Upper lobe of left lung (tissue), 4 donors: ENCODE measurements around the gene GCNA.

Source experiments
- EP300 ChIP-seq, 4 donors: sonication (generic); formaldehyde crosslinking; IDR thresholded peaks; one replicate each; pipeline ENCODE4 v1.5.1; 2017; ENCODE audit warnings: antibody characterized with exemption in 4 of 4, control low read depth in 2 of 4
- POLR2A ChIP-seq, 4 donors: fragments of 450-650 bp; IDR thresholded peaks; one replicate each; pipeline ENCODE4 v1.5.1; 2016 to 2017; ENCODE audit warnings: antibody characterized with exemption in 4 of 4, mild to moderate bottlenecking in 2 of 4
- POLR2AphosphoS5 ChIP-seq, 2 donors: sonication (generic); formaldehyde crosslinking; IDR thresholded peaks; one replicate each; pipeline ENCODE4 v1.5.1; 2017; ENCODE audit warnings: antibody characterized with exemption in 2 of 2
- TF ChIP-seq, protein P1 (sequence below), 6 experiments: fragments of 450-650 bp in 4 of 6; fragments of 200-600 bp in 2 of 6; sonication (generic) in 2 of 6; IDR thresholded peaks; one replicate each; pipeline ENCODE4 v1.5.1; 2016 to 2019; ENCODE audit warnings: antibody characterized with exemption in 6 of 6

- TF ChIP-seq POLR2A (IDR thresholded peaks at IDR 0.05) (no peak), POLR2AphosphoS5 (IDR thresholded peaks at IDR 0.05) (no peak), EP300 (IDR thresholded peaks at IDR 0.05) (no peak)
- TF ChIP-seq, protein P1, sequence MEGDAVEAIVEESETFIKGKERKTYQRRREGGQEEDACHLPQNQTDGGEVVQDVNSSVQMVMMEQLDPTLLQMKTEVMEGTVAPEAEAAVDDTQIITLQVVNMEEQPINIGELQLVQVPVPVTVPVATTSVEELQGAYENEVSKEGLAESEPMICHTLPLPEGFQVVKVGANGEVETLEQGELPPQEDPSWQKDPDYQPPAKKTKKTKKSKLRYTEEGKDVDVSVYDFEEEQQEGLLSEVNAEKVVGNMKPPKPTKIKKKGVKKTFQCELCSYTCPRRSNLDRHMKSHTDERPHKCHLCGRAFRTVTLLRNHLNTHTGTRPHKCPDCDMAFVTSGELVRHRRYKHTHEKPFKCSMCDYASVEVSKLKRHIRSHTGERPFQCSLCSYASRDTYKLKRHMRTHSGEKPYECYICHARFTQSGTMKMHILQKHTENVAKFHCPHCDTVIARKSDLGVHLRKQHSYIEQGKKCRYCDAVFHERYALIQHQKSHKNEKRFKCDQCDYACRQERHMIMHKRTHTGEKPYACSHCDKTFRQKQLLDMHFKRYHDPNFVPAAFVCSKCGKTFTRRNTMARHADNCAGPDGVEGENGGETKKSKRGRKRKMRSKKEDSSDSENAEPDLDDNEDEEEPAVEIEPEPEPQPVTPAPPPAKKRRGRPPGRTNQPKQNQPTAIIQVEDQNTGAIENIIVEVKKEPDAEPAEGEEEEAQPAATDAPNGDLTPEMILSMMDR (IDR thresholded peaks at IDR 0.05) = no peak
Measured at GRCh38 chrX:71547339-71547738, 30.9 kb upstream of the GCNA start.
